Measurements from ENCODE around the gene SLC35D2. TPM values are rescaled to one million over a fixed set of nuclear protein-coding genes. Genes with fewer than 3 reads are reported as not detected.
A peak's percentile ranks its signal among the peaks of the same experiment; 100 is the strongest.

Gene SLC35D2
- polyA plus RNA-seq, 4 donors: 57.2 to 92.7 (median 80.6) TPM

DNA sequence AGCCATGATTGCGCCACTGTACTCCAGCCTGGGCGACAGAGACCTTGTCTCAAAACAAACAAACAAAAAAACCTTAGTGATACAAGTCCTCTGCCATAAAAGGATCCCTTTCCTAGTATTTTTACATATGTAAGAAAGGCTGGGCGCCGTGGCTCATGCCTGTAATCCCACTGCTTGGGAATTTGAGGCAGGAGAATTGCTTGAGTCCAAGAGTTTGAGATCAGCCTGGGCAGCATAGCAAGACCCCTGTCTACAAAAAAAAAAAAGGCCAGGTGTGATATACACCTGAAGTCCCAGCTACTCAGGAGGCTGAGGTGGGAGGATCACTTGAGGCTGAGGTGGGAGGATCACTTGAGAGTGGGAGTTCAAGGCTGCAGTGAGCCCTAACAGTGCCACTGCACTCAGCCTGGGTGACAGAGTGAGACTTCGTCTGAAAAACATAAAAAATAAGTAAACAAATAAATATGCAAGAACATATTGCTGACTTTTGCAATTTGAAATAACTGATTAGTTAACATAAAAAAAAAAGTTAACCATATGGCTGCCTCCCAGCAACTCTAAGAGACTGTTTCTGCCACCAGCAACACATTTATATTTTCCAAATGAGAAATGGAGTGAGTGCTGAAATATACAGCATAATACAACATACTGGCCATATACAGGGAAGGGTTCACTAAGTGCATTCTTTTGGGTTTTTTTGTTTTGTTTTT is 27.8 kb upstream of the SLC35D2 start:
- FAIRE-seq (no peak), DNase-seq (no peak)
- Histone ChIP-seq H3K36me3 (ENCODE audit: control insufficient read depth in 3 of 3, insufficient read depth in 2 of 3, low read depth in 1 of 3, low read length in 3 of 3) (peaks cover 0 to 3% (median 2%) of the 10 kb centered on the region in 3 donors), H3K9me3 (ENCODE audit: control insufficient read depth in 2 of 2, insufficient read depth in 1 of 2, low read depth in 1 of 2, low read length in 1 of 2) (no peaks in the 10 kb centered on the region), H3K4me3 (ENCODE audit: low read depth in 1 of 3, low read length in 3 of 3) (no peak overlapping the region), H3K4me1 (ENCODE audit: control insufficient read depth in 3 of 3, insufficient read depth in 2 of 3, low read depth in 1 of 3, low read length in 2 of 3) (peaks cover 0 to 3% (median 0%) of the 10 kb centered on the region in 3 donors), H3K27ac (ENCODE audit: low read depth in 1 of 3, low read length in 2 of 3) (no peak overlapping the region), H3K27me3 (ENCODE audit: control insufficient read depth in 3 of 3, insufficient read depth in 3 of 3, low read length in 3 of 3) (no peaks in the 10 kb centered on the region)
- 87 to 90% (median 88%) methylated on average over 5 of the region's 5 CpGs for WGBS, 3 donors

DNA sequence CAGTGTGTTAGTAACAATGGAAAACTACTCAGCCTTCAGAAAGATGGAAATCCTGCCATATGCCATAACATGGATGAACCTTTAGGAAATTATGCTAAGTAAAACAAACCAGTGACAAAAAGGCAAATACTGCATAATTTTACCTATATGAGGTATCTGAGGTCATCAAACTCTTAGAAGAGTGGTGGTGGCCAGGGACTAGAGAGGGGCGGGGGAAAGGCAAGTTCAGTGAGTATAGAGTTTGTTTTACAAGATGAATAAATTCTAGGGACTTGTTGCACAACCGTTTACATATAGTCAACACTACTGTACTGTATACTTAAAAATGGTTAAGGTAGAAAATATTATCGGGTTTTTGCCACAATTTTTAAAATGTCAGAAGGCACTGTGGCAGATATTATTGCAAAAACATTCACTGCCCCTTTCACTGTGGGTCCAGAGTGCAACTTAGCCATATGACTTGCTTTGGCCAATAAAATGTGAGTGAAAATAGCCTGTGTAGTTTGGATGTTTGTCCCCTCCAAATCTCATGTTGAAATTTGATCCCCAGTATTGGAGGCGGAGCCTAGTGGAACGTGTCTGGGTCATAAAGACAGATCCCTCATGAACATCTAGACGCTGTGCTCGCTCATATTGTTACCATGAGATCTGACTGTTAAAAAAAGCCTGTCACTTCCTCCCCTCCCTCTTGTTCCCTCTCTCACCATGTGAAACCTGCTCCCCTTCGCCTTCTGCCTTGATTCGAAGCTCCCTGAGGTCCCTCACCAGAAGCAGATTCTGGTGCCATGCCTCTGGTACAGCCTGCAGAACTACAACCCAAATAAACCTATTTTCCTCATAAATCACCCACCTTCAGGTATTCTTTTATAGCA is 25.1 kb upstream of the SLC35D2 start:
- Histone ChIP-seq H3K27me3 (ENCODE audit: control insufficient read depth in 3 of 3, insufficient read depth in 3 of 3, low read length in 3 of 3) (no peaks in the 10 kb centered on the region), H3K36me3 (ENCODE audit: control insufficient read depth in 3 of 3, insufficient read depth in 2 of 3, low read depth in 1 of 3, low read length in 3 of 3) (peaks cover 0 to 3% (median 2%) of the 10 kb centered on the region in 3 donors), H3K9me3 (ENCODE audit: control insufficient read depth in 2 of 2, insufficient read depth in 1 of 2, low read depth in 1 of 2, low read length in 1 of 2) (no peaks in the 10 kb centered on the region), H3K27ac (ENCODE audit: low read depth in 1 of 3, low read length in 2 of 3) (no peak overlapping the region), H3K4me1 (ENCODE audit: control insufficient read depth in 3 of 3, insufficient read depth in 2 of 3, low read depth in 1 of 3, low read length in 2 of 3) (no peaks in the 10 kb centered on the region), H3K4me3 (ENCODE audit: low read depth in 1 of 3, low read length in 3 of 3) (no peak overlapping the region)
- DNase-seq: peak; percentile 35 to 50
- WGBS, 3 donors: 73 to 75% (median 75%) methylated on average over 9 of the region's 9 CpGs
- no peak for FAIRE-seq

DNA sequence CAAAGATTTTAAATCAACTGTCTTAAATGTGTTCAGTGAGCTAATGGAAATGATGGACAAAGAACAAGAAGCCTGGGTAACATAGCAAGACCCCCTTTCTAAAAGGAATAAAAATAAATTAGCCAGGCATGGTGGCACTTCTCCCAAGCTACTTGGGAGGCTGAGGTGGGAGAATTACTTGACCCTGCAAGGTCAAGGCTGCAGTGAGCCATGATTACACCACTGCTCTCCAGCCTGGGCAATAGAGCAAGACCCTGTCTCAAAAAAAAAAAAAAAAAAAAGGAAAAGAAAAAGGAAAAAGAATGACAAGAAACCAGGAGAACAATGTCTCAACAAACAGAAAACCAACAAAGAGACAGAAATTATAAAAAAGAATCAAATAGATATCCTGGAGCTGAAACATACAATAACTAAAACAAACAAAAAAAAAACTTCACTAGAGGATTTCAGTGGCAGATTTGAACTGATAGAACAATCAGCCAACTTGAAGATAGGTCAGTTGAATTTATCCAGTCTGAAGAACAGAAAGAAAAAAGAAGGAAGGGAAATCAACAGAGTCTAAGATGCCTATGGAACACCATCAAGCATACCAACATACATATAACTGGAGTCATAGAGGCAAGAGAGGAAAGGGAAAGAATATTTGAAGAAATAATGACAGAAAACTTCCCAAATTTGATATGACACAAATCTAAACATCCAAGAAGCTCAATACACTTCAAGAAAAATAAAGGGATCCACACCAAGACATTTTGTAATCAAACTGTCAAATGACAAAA is 16.8 kb upstream of the SLC35D2 start:
- Histone ChIP-seq H3K4me1 (ENCODE audit: control insufficient read depth in 3 of 3, insufficient read depth in 2 of 3, low read depth in 1 of 3, low read length in 2 of 3) (no peaks in the 10 kb centered on the region), H3K4me3 (ENCODE audit: low read depth in 1 of 3, low read length in 3 of 3) (no peak overlapping the region), H3K36me3 (ENCODE audit: control insufficient read depth in 3 of 3, insufficient read depth in 2 of 3, low read depth in 1 of 3, low read length in 3 of 3) (peaks cover 0 to 6% (median 0%) of the 10 kb centered on the region in 3 donors), H3K27ac (ENCODE audit: low read depth in 1 of 3, low read length in 2 of 3) (no peak overlapping the region), H3K9me3 (ENCODE audit: control insufficient read depth in 2 of 2, insufficient read depth in 1 of 2, low read depth in 1 of 2, low read length in 1 of 2) (peaks cover 0 to 8% of the 10 kb centered on the region in 2 donors), H3K27me3 (ENCODE audit: control insufficient read depth in 3 of 3, insufficient read depth in 3 of 3, low read length in 3 of 3) (no peaks in the 10 kb centered on the region)
- FAIRE-seq: no peak
- DNase-seq: no peak

DNA sequence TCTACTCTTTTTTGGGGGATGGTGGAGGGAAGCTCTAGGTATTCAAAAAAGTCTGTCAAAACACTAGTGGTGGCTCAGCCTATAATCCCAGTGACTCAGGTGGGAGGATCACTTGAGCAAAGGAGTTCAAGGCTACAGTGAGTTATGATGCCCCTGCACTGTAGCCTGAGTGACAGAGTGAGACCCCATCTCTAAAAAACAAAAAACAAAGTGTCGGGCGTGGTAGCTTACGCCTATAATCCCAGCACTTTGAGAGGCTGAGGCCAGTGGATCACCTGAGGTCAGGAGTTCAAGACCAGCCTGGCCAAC is 15.8 kb upstream of the SLC35D2 start:
- no peaks in the 10 kb centered on the region for H3K4me1 ChIP-seq (ENCODE audit: control insufficient read depth in 3 of 3, insufficient read depth in 2 of 3, low read depth in 1 of 3, low read length in 2 of 3)
- H3K36me3 ChIP-seq (ENCODE audit: control insufficient read depth in 3 of 3, insufficient read depth in 2 of 3, low read depth in 1 of 3, low read length in 3 of 3): peaks cover 0 to 6% (median 0%) of the 10 kb centered on the region in 3 donors
- WGBS, 3 donors: 83 to 96% (median 94%) methylated on average over 3 of the region's 3 CpGs
- DNase-seq (no peak), FAIRE-seq (no peak)
- H3K27ac ChIP-seq (ENCODE audit: low read depth in 1 of 3, low read length in 2 of 3): peak overlapping the region in 2 of 3 donors; percentile 9 to 59
- peaks cover 0 to 8% of the 10 kb centered on the region in 2 donors for H3K9me3 ChIP-seq (ENCODE audit: control insufficient read depth in 2 of 2, insufficient read depth in 1 of 2, low read depth in 1 of 2, low read length in 1 of 2)
- no peak overlapping the region for H3K4me3 ChIP-seq (ENCODE audit: low read depth in 1 of 3, low read length in 3 of 3)
- H3K27me3 ChIP-seq (ENCODE audit: control insufficient read depth in 3 of 3, insufficient read depth in 3 of 3, low read length in 3 of 3): no peaks in the 10 kb centered on the region

DNA sequence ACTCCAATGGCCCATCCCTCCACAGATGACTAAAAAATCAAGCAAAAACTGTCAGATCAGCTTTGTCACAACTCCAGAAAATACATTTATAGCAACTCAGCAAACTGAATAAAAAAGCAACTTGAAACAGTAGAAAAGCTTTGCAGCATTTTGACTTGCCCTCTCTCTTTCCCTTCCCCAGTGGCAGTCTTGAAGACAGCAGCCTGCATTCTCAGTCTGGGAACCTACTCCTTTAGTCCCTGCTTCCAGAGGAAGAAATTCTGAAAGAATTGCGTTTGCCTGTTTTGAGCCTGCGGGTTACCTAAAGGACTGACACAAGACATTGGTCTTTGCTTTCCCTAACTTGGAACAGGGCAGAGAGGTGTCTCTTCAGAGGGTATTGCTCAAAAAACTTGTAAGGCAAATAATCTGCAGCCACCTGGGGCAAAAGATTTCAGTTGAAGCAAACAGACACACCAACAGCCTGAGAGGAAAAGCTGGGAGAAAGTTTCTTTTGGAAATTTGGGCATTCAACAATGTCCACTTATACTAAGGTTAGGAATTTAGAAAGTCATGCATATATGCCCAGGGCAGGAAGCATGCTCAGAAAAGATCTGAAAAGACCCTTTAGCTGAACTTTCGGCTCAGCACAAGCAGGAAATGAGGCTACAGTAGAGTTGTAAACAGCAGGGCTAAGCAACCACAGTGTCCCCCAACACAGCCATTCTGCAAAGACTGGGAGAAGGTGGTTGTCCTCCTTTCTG is 15.2 kb upstream of the SLC35D2 start:
- Histone ChIP-seq H3K36me3 (ENCODE audit: control insufficient read depth in 3 of 3, insufficient read depth in 2 of 3, low read depth in 1 of 3, low read length in 3 of 3) (peaks cover 0 to 6% (median 0%) of the 10 kb centered on the region in 3 donors), H3K4me1 (ENCODE audit: control insufficient read depth in 3 of 3, insufficient read depth in 2 of 3, low read depth in 1 of 3, low read length in 2 of 3) (no peaks in the 10 kb centered on the region), H3K4me3 (ENCODE audit: low read depth in 1 of 3, low read length in 3 of 3) (no peak overlapping the region), H3K27me3 (ENCODE audit: control insufficient read depth in 3 of 3, insufficient read depth in 3 of 3, low read length in 3 of 3) (no peaks in the 10 kb centered on the region), H3K27ac (ENCODE audit: low read depth in 1 of 3, low read length in 2 of 3) (peak overlapping the region in 2 of 3 donors; percentile 9 to 59), H3K9me3 (ENCODE audit: control insufficient read depth in 2 of 2, insufficient read depth in 1 of 2, low read depth in 1 of 2, low read length in 1 of 2) (peaks cover 0 to 8% of the 10 kb centered on the region in 2 donors)
- no peak for FAIRE-seq
- DNase-seq: peak in 1 of 2 donors; percentile 27
- 58 to 74% (median 65%) methylated on average over 3 of the region's 3 CpGs for WGBS, 3 donors

DNA sequence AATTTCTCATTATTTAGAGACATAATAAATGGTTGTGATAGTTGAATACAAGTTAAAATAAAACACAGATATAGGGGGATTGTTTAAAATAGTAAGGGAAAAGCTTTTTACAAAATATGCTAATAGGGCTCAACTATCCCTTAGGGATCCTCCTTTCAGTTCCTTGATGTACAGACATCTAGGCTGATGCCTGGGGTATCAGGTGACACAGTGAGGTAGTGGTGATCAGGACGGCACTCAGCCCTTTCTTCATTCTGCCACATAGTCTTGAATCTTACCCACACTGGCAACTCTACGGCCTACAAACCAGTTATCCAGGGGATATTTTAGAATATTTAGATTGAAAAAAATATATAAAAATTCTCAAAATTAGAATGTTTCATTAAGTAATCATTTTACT is 12.5 kb upstream of the SLC35D2 start:
- Histone ChIP-seq H3K36me3 (ENCODE audit: control insufficient read depth in 3 of 3, insufficient read depth in 2 of 3, low read depth in 1 of 3, low read length in 3 of 3) (peaks cover 0 to 10% (median 0%) of the 10 kb centered on the region in 3 donors), H3K9me3 (ENCODE audit: control insufficient read depth in 2 of 2, insufficient read depth in 1 of 2, low read depth in 1 of 2, low read length in 1 of 2) (peaks cover 0 to 5% of the 10 kb centered on the region in 2 donors), H3K4me3 (ENCODE audit: low read depth in 1 of 3, low read length in 3 of 3) (no peak overlapping the region), H3K27me3 (ENCODE audit: control insufficient read depth in 3 of 3, insufficient read depth in 3 of 3, low read length in 3 of 3) (no peaks in the 10 kb centered on the region), H3K4me1 (ENCODE audit: control insufficient read depth in 3 of 3, insufficient read depth in 2 of 3, low read depth in 1 of 3, low read length in 2 of 3) (peaks cover 0 to 16% (median 3%) of the 10 kb centered on the region in 3 donors), H3K27ac (ENCODE audit: low read depth in 1 of 3, low read length in 2 of 3) (no peak overlapping the region)
- 91 to 100% (median 96%) methylated on average over 2 of the region's 2 CpGs for WGBS, 3 donors
- DNase-seq (no peak), FAIRE-seq (no peak)

DNA sequence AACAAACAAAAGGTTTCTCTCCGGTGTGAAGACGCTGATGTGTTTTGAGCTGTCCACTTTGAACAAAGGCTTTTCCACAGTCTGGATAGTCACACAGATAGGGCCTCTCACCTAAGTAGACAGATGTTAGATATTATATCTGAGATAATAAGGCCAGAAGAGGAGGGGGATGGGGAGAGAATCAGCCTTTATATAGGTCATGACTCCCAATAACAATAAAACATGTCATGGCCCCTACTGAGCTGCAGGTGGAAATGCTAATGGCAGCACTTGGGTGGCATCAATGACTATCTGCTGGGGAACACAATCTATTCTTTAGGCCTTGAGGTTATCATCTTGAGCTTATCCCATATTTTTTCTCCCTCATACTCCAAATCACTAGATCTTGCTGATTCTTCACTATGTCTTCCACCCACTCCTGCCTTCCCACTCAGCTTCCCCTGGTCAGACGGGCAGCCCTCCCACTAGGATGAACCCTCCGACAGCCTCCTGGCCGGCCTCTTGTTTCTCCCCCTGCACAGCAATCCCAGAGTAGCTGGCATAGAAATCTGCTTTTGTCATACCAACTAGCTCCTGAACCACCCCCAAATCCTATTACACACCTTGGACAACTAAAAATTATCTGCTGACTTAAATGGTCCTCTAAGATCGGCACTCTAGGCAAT is 11.5 kb upstream of the SLC35D2 start:
- Histone ChIP-seq H3K4me3 (ENCODE audit: low read depth in 1 of 3, low read length in 3 of 3) (no peak overlapping the region), H3K27ac (ENCODE audit: low read depth in 1 of 3, low read length in 2 of 3) (no peak overlapping the region), H3K4me1 (ENCODE audit: control insufficient read depth in 3 of 3, insufficient read depth in 2 of 3, low read depth in 1 of 3, low read length in 2 of 3) (peaks cover 0 to 26% (median 3%) of the 10 kb centered on the region in 3 donors), H3K9me3 (ENCODE audit: control insufficient read depth in 2 of 2, insufficient read depth in 1 of 2, low read depth in 1 of 2, low read length in 1 of 2) (no peaks in the 10 kb centered on the region), H3K27me3 (ENCODE audit: control insufficient read depth in 3 of 3, insufficient read depth in 3 of 3, low read length in 3 of 3) (no peaks in the 10 kb centered on the region), H3K36me3 (ENCODE audit: control insufficient read depth in 3 of 3, insufficient read depth in 2 of 3, low read depth in 1 of 3, low read length in 3 of 3) (peaks cover 0 to 9% (median 0%) of the 10 kb centered on the region in 3 donors)
- DNase-seq (no peak), FAIRE-seq (no peak)
- 90 to 94% (median 90%) methylated on average over 6 of the region's 6 CpGs for WGBS, 3 donors

All from small intestine (tissue), 7 donors.